GM12873 (cell line): ENCODE measurements around the gene DPF3.

Source experiments
- CTCF ChIP-seq: IDR thresholded peaks from 2 replicates; pipeline ENCODE4 v1.5.1; 2012; ENCODE audit warnings: low read depth, mild to moderate bottlenecking, moderate library complexity, low read length, control low read depth; ENCODE audit not compliant: insufficient read depth; ENCODE audit errors: missing control alignments

Gene DPF3

GRCh38 chr14:72613231-72613974 lies 280.5 kb downstream of the DPF3 start:
- TF ChIP-seq CTCF = no peak

GRCh38 chr14:72612041-72612440 lies 281.9 kb downstream of the DPF3 start:
- no peak for TF ChIP-seq CTCF

- TF ChIP-seq CTCF = no peak
Observed at GRCh38 chr14:72611506-72611905, 282.4 kb downstream of the DPF3 start.

GRCh38 chr14:72610831-72611200 lies 283.1 kb downstream of the DPF3 start:
- TF ChIP-seq CTCF = no peak

- TF ChIP-seq CTCF = no peak
Observed at GRCh38 chr14:72610096-72610830, 283.6 kb downstream of the DPF3 start.

- no peak for TF ChIP-seq CTCF
Observed at GRCh38 chr14:72609205-72609916, 284.5 kb downstream of the DPF3 start.

GRCh38 chr14:72608391-72609204 lies 285.3 kb downstream of the DPF3 start:
- TF ChIP-seq CTCF = no peak
